Inferior parietal cortex (tissue), 1 donor: Measurements from ENCODE around the gene SUV39H1.
A peak's percentile ranks its signal among the peaks of the same experiment; 100 is the strongest.
"Not testable (repeated sequence)": the region's sequence is repeated elsewhere in the genome, so short reads cannot be mapped to it uniquely, and the experiment has no call there.

Experiments used
- DNase-seq: peaks from one replicate; pipeline ENCODE4 v3.0.0-alpha.2; 2016; ENCODE audit errors: extremely low spot score

The SUV39H1 gene

GRCh38 chrX:48685416-48685815 lies 11.1 kb upstream of the SUV39H1 start:
- DNase-seq: no peak

- DNase-seq: no peak
These were observed 7.9 kb upstream of the SUV39H1 start for GRCh38 chrX:48688531-48689150.

GRCh38 chrX:48689208-48689920 lies 7.2 kb upstream of the SUV39H1 start:
- no peak for DNase-seq

- not testable (repeated sequence) for DNase-seq
These were observed 4.8 kb upstream of the SUV39H1 start for GRCh38 chrX:48691746-48692145.

GRCh38 chrX:48694776-48695533 lies 1.6 kb upstream of the SUV39H1 start:
- no peak for DNase-seq

- DNase-seq: no peak
These were observed 1.0 kb upstream of the SUV39H1 start for GRCh38 chrX:48695534-48695896.

- DNase-seq: peak; percentile 5
These were observed 621 bp upstream of the SUV39H1 start for GRCh38 chrX:48695925-48696300.

- DNase-seq: peak; percentile 11
These were observed 584 bp downstream of the SUV39H1 start for GRCh38 chrX:48696909-48697727.

GRCh38 chrX:48698306-48698705 lies 1.8 kb downstream of the SUV39H1 start:
- no peak for DNase-seq

- DNase-seq: no peak
These were observed 3.7 kb downstream of the SUV39H1 start for GRCh38 chrX:48700246-48700645.

- no peak for DNase-seq
These were observed 4.6 kb downstream of the SUV39H1 start for GRCh38 chrX:48700951-48701653.

- no peak for DNase-seq
These were observed 5.5 kb downstream of the SUV39H1 start for GRCh38 chrX:48702032-48702431.

GRCh38 chrX:48702716-48703115 lies 6.2 kb downstream of the SUV39H1 start:
- DNase-seq: no peak

- no peak for DNase-seq
These were observed 6.7 kb downstream of the SUV39H1 start for GRCh38 chrX:48703228-48703627.

GRCh38 chrX:48703642-48704481 lies 7.3 kb downstream of the SUV39H1 start:
- peak; percentile 22 for DNase-seq

GRCh38 chrX:48705871-48706270 lies 9.3 kb downstream of the SUV39H1 start:
- DNase-seq: no peak

GRCh38 chrX:48709522-48710112 lies 13.1 kb downstream of the SUV39H1 start:
- no peak for DNase-seq

- no peak for DNase-seq
These were observed 14.8 kb downstream of the SUV39H1 start for GRCh38 chrX:48711162-48711928.

GRCh38 chrX:48711929-48712505 lies 15.5 kb downstream of the SUV39H1 start:
- no peak for DNase-seq
